Measurements from ENCODE around the gene NHEJ1. TPM values are rescaled to one million over a fixed set of nuclear protein-coding genes. Genes with fewer than 3 reads are reported as not detected.

The NHEJ1 gene
- total RNA-seq, 1 experiment from 2014 or later, result 22.3 TPM

DNA sequence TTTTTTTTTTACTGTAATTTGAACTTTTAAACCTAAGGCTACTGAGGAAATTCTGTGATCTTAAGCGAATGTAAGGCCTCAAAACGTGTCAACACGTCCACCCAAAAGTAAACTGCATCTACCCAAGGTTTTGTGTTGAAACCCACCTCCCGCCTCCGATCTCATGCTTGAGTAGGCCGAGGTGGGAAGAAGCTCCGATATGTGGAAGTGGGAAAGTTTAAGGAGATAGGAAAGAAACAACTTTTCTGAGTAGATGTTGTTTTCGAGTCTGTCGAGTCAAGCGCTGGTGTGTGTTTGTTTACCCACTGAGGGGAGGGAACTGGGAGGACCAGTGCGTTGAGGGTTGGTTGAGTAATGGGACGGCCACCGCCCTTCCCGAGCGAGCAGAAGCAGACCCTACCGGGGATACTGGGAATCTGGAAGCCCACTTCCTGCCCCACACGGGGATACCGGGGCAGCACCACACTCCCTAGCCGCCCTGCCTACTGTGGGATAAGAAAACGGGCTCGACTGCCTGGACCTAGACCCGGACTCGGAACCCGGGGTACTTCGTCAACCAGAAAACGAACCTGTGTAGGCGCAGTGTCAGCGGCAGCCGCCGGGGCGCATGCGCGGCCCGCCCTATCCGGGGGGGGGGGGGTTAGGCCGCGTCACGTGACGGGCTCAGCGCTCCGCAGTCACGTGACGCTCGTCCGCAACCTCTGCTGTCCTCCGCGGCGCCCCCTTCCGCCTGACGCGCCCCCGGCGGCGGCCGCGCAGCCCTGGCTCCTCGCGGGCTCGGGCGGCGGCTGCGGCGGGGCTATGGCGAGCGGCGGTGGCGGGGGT is 17.1 kb upstream of the NHEJ1 start, which contains the start of gene RETREG2 (continued):
- TF ChIP-seq AFF4 (CRISPR knock-in tag; IDR thresholded peaks at IDR 0.05; ENCODE audit: borderline replicate concordance) (no peak), GTF2I (CRISPR knock-in tag; conservative IDR thresholded peaks at IDR 0.05) (no peak), SMAD3 (CRISPR knock-in tag; IDR thresholded peaks at IDR 0.05; ENCODE audit: borderline replicate concordance) (0 out of 2 replicates have a peak, but pooled peaks have one; percentile 25), ATF2 (CRISPR knock-in tag; IDR thresholded peaks at IDR 0.05; ENCODE audit: borderline replicate concordance, low read depth) (no peak), PRRX2 (CRISPR knock-in tag; IDR thresholded peaks at IDR 0.05) (no peak), PRDM15 (CRISPR knock-in tag; IDR thresholded peaks at IDR 0.05) (no peak), ZNF423 (CRISPR knock-in tag; IDR thresholded peaks at IDR 0.05) (no peak), RORB (CRISPR knock-in tag; IDR thresholded peaks at IDR 0.05) (no peak), ZNF671 (CRISPR knock-in tag; IDR thresholded peaks at IDR 0.05) (no peak), TEAD1 (CRISPR knock-in tag; IDR thresholded peaks at IDR 0.05) (no peak), HMGA2 (CRISPR knock-in tag; IDR thresholded peaks at IDR 0.05) (no peak), OVOL2 (CRISPR knock-in tag; IDR thresholded peaks at IDR 0.05; ENCODE audit: borderline replicate concordance) (no peak), NR1H2 (CRISPR knock-in tag; IDR thresholded peaks at IDR 0.05) (no peak), ZNF396 (CRISPR knock-in tag; IDR thresholded peaks at IDR 0.05; ENCODE audit: borderline replicate concordance) (no peak), SP1 (CRISPR knock-in tag; conservative IDR thresholded peaks at IDR 0.05) (peak; percentile 83), IRF1 (CRISPR knock-in tag; IDR thresholded peaks at IDR 0.05) (no peak), CDX4 (CRISPR knock-in tag; IDR thresholded peaks at IDR 0.05; ENCODE audit: borderline replicate concordance) (no peak), TCF7 (CRISPR knock-in tag; IDR thresholded peaks at IDR 0.05; ENCODE audit: low read depth) (no peak), NFATC4 (CRISPR knock-in tag; IDR thresholded peaks at IDR 0.05) (no peak), TEAD4 (CRISPR knock-in tag; IDR thresholded peaks at IDR 0.05) (no peak), ZNF232 (CRISPR knock-in tag; IDR thresholded peaks at IDR 0.05) (no peak), MXD4 (CRISPR knock-in tag; IDR thresholded peaks at IDR 0.05; ENCODE audit: borderline replicate concordance) (no peak), IRF2 (CRISPR knock-in tag; IDR thresholded peaks at IDR 0.05; ENCODE audit: borderline replicate concordance, low read depth) (no peak), JUN (CRISPR knock-in tag; IDR thresholded peaks at IDR 0.05) (no peak)
- TF ChIP-seq, protein P1, sequence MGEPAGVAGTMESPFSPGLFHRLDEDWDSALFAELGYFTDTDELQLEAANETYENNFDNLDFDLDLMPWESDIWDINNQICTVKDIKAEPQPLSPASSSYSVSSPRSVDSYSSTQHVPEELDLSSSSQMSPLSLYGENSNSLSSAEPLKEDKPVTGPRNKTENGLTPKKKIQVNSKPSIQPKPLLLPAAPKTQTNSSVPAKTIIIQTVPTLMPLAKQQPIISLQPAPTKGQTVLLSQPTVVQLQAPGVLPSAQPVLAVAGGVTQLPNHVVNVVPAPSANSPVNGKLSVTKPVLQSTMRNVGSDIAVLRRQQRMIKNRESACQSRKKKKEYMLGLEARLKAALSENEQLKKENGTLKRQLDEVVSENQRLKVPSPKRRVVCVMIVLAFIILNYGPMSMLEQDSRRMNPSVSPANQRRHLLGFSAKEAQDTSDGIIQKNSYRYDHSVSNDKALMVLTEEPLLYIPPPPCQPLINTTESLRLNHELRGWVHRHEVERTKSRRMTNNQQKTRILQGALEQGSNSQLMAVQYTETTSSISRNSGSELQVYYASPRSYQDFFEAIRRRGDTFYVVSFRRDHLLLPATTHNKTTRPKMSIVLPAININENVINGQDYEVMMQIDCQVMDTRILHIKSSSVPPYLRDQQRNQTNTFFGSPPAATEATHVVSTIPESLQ (CRISPR knock-in tag; IDR thresholded peaks at IDR 0.05), result no peak
- TF ChIP-seq, protein P2, sequence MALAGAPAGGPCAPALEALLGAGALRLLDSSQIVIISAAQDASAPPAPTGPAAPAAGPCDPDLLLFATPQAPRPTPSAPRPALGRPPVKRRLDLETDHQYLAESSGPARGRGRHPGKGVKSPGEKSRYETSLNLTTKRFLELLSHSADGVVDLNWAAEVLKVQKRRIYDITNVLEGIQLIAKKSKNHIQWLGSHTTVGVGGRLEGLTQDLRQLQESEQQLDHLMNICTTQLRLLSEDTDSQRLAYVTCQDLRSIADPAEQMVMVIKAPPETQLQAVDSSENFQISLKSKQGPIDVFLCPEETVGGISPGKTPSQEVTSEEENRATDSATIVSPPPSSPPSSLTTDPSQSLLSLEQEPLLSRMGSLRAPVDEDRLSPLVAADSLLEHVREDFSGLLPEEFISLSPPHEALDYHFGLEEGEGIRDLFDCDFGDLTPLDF (CRISPR knock-in tag; IDR thresholded peaks at IDR 0.05), result no peak
